Measurements from ENCODE around the gene NXPE3. TPM values are rescaled to one million over a fixed set of nuclear protein-coding genes. Genes with fewer than 3 reads are reported as not detected.

The NXPE3 gene
- total and polyA plus RNA-seq, 2 of the 8 experiments (the other 6 are each of a cell fraction or from before 2014, with no cell fraction given) = 10.9 to 22.7 TPM

DNA sequence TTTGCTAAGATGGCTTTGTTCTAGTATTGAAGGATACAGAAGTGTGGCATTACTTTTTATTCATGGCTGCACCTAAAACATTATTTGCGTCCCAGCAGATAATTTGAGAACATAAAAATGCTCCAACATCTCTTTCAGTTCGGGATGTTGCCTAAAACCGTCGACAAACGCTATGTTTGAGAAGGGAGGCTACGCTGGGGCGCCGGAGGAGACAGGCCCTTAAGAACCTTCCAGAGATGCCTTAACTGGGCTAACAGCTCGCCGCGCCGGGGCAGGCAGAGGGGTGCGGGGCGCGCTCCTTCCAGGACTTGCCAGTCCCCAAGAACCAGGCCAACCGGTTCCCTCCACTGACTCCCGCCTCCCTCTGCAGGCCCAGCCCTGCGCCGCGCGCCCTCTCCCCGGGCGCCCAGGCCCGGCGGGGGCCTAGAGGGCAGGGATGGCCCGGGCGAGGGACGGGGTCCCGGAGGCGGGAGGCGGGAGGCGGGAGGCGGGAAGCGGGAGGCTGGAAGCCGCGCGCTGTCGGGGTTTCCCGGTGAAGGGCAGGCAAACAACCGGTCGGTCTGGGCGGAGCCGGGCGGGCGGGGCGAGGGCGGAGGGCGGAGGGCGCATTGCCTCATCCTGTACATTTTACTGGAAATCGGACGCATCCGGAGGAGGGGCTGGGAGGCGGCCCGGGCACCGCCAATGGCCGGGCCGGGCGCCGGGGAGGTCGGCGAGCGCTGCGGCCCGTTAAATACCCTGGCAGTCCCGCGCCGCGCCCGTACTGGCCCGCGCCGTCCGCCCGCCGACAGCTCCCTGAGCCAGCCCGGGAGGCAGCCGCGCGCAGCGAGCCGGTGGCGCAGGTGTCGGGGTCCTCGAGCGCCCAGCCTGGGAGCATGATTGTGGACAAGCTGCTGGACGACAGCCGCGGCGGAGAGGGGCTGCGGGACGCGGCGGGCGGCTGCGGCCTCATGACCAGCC is 70.0 kb downstream of the NXPE3 start, which contains the start of gene NFKBIZ (continued):
- TF ChIP-seq TCF12 (IDR thresholded peaks at IDR 0.05; ENCODE audit: low read depth, low read length) (no peak), SIRT6 (IDR thresholded peaks at IDR 0.05; ENCODE audit: low read length) (no peak), POLR2A (IDR thresholded peaks at IDR 0.05; ENCODE audit: control extremely low read depth in 1 of 2, low read depth in 2 of 2, low read length in 2 of 2) (peak; percentile 60 to 95), TBP (IDR thresholded peaks at IDR 0.05; ENCODE audit: low read depth, low read length) (peak; percentile 89; the same call in 1 of the 2 replicates), SAP30 (IDR thresholded peaks at IDR 0.05; ENCODE audit: insufficient read depth, insufficient replicate concordance, low read length) (no peak), EZH2 (IDR thresholded peaks at IDR 0.05; ENCODE audit: low read depth, low read length, severe bottlenecking) (no peak), HDAC2 (IDR thresholded peaks at IDR 0.05; ENCODE audit: borderline replicate concordance in 1 of 2, low read depth in 2 of 2, low read length in 2 of 2) (peak; percentile 6 to 17; a peak in 2 of 4 replicates), TAF1 (IDR thresholded peaks at IDR 0.05; ENCODE audit: low read depth, low read length) (peak; percentile 91), SP1 (IDR thresholded peaks at IDR 0.05; ENCODE audit: low read depth, low read length) (peak; percentile 79), ZNF274 (IDR thresholded peaks at IDR 0.05; ENCODE audit: borderline replicate concordance, extremely low read depth, low read length) (no peak), NANOG (IDR thresholded peaks at IDR 0.05; ENCODE audit: insufficient read depth, low read depth, low read length, poor library complexity, severe bottlenecking) (no peak), RFX5 (IDR thresholded peaks at IDR 0.05; ENCODE audit: borderline replicate concordance, low read depth, low read length) (no peak), KDM1A (IDR thresholded peaks at IDR 0.05; ENCODE audit: borderline replicate concordance, low read length) (no peak), KDM5A (IDR thresholded peaks at IDR 0.05; ENCODE audit: low read length) (no peak), ASH2L (IDR thresholded peaks at IDR 0.05; ENCODE audit: low read length) (peak; percentile 99), NRF1 (IDR thresholded peaks at IDR 0.05; ENCODE audit: low read depth, low read length) (no peak), SIX5 (IDR thresholded peaks at IDR 0.05; ENCODE audit: low read depth, low read length) (no peak), PHF8 (conservative IDR thresholded peaks at IDR 0.05; ENCODE audit: low read depth, low read length) (peak; percentile 74), GTF2F1 (IDR thresholded peaks at IDR 0.05; ENCODE audit: borderline replicate concordance, low read depth, low read length) (peak; percentile 55; the same call in 1 of the 2 replicates), SP4 (IDR thresholded peaks at IDR 0.05; ENCODE audit: low read length) (no peak), JUND (IDR thresholded peaks at IDR 0.05; ENCODE audit: low read length) (no peak)
- TF ChIP-seq, protein P1, sequence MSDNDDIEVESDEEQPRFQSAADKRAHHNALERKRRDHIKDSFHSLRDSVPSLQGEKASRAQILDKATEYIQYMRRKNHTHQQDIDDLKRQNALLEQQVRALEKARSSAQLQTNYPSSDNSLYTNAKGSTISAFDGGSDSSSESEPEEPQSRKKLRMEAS (IDR thresholded peaks at IDR 0.05) = peak; percentile 76
- TF ChIP-seq, protein P2, sequence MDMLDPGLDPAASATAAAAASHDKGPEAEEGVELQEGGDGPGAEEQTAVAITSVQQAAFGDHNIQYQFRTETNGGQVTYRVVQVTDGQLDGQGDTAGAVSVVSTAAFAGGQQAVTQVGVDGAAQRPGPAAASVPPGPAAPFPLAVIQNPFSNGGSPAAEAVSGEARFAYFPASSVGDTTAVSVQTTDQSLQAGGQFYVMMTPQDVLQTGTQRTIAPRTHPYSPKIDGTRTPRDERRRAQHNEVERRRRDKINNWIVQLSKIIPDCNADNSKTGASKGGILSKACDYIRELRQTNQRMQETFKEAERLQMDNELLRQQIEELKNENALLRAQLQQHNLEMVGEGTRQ (IDR thresholded peaks at IDR 0.05; ENCODE audit: low read length) = no peak
